HCT116 (cell line): ENCODE results near the gene ZNF227. TPM values are rescaled to one million over a fixed set of nuclear protein-coding genes. Genes with fewer than 3 reads are reported as not detected.

Experiments used
- ATAC-seq: fragments of 200-7000 bp; cut with Tn5 transposase; 2 replicates; pipeline ENCODE4 v1.9.1; 2020; ENCODE audit warnings: mild to moderate bottlenecking, moderate library complexity
- BruUV-seq: library from RNA; stranded (reverse); fragments of 400-500 nt; replicated peaks from 2 replicates; lab custom pipeline; 2021; lab: Mats Ljungman, UMichigan
- CTCF ChIA-PET: fragments of 300-600 bp; sonication (Branson Sonifier 250); formaldehyde crosslinking; loops from one replicate; lab custom pipeline; 2021; ENCODE audit warnings: antibody characterized with exemption; lab: Charles Lee
- POLR2A ChIA-PET: fragments of 300-600, 350-600 bp; sonication (Branson Sonifier 250); formaldehyde crosslinking; loops from one replicate; lab custom pipeline; 2021; ENCODE audit warnings: antibody characterized with exemption; lab: Charles Lee
- RAD21 ChIA-PET, 2 experiments: fragments of 300-600 bp; sonication (Branson Sonifier 250); formaldehyde crosslinking; loops; one replicate each; lab custom pipeline; 2023; ENCODE audit warnings: low total read pairs in 2 of 2; ENCODE audit not compliant: uncharacterized antibody in 2 of 2, unreplicated experiment in 2 of 2, low non-redundant PET in 1 of 2; lab: Charles Lee
- DNase-seq: peaks from one replicate; pipeline ENCODE4 v3.0.0-alpha.2; 2010; ENCODE audit warnings: low read depth, low spot score
- H2AFZ ChIP-seq: fragments of 200-600 bp; shearing (Covaris generic), sonication (generic); 2 replicates; pipeline ENCODE4 v1.6.1; 2017; ENCODE audit warnings: low read depth, mixed run types, mixed read lengths, antibody characterized with exemption, low read length; ENCODE audit not compliant: poor library complexity, severe bottlenecking
- H3K27ac ChIP-seq: 2 replicates; pipeline ENCODE4 v1.5.1; 2012; ENCODE audit warnings: low read depth, low read length
- H3K27me3 ChIP-seq: fragments of 200-600 bp; sonication (generic); 2 replicates; pipeline ENCODE4 v1.6.1; 2016; ENCODE audit warnings: mixed run types, low read length, mixed read lengths; ENCODE audit not compliant: insufficient read depth
- H3K36me3 ChIP-seq, 2 experiments: fragments of 200-500 bp in 1 of 2; fragments of 200-600 bp in 1 of 2; sonication (Bioruptor generic) in 1 of 2; sonication (generic) in 1 of 2; 2 replicates each; pipeline versions ENCODE4 v1.5.1 to v1.6.1; 2014 to 2016; ENCODE audit warnings: low read length in 2 of 2, inconsistent platforms in 1 of 2, mixed read lengths in 1 of 2, mixed run types in 1 of 2; ENCODE audit not compliant: insufficient read depth in 2 of 2, control insufficient read depth in 1 of 2
- H3K4me1 ChIP-seq, 2 experiments: fragments of 200-600 bp in 1 of 2; sonication (generic) in 1 of 2; 2 replicates each; pipeline versions ENCODE4 v1.5.1 to v1.6.1; 2012 to 2017; ENCODE audit warnings: low read length in 2 of 2, inconsistent platforms in 1 of 2, mild to moderate bottlenecking in 1 of 2, mixed read lengths in 1 of 2, mixed run types in 1 of 2, moderate library complexity in 1 of 2; ENCODE audit not compliant: insufficient read depth in 2 of 2, control insufficient read depth in 1 of 2
- H3K4me2 ChIP-seq: fragments of 200-600 bp; sonication (generic); 2 replicates; pipeline ENCODE4 v1.6.1; 2017; ENCODE audit warnings: mixed run types, low read length, mixed read lengths
- H3K4me3 ChIP-seq, 2 experiments: fragments of 200-600 bp in 1 of 2; sonication (generic) in 1 of 2; replicated peaks in 1 of 2; 2 replicates each; pipeline ENCODE4 v1.5.1; 2011 to 2016; ENCODE audit warnings: low read length in 2 of 2, control low read depth in 1 of 2, low read depth in 1 of 2, mild to moderate bottlenecking in 1 of 2, mixed read lengths in 1 of 2, mixed run types in 1 of 2
- H3K79me2 ChIP-seq: fragments of 200-600 bp; sonication (generic); 2 replicates; pipeline ENCODE4 v1.6.1; 2017; ENCODE audit warnings: mild to moderate bottlenecking, mixed run types, low read length, moderate library complexity, mixed read lengths; ENCODE audit not compliant: insufficient read depth
- H3K9ac ChIP-seq: fragments of 200-600 bp; sonication (generic); 2 replicates; pipeline ENCODE4 v1.6.1; 2016; ENCODE audit warnings: low read length, mixed read lengths
- H3K9me2 ChIP-seq: fragments of 200-600 bp; sonication (generic), shearing (Covaris generic); 2 replicates; pipeline ENCODE4 v1.6.1; 2017; ENCODE audit warnings: mixed run types, mild to moderate bottlenecking, moderate library complexity; ENCODE audit not compliant: insufficient read depth
- H3K9me3 ChIP-seq, 2 experiments: fragments of 200-500 bp in 1 of 2; fragments of 200-600 bp in 1 of 2; sonication (Bioruptor generic) in 1 of 2; sonication (generic) in 1 of 2; 2 replicates each; pipeline ENCODE4 v1.6.1; 2014 to 2017; ENCODE audit warnings: low read length in 2 of 2, mixed read lengths in 2 of 2, inconsistent platforms in 1 of 2, low read depth in 1 of 2, mild to moderate bottlenecking in 1 of 2, mixed run types in 1 of 2, moderate library complexity in 1 of 2; ENCODE audit not compliant: control insufficient read depth in 1 of 2, insufficient read depth in 1 of 2
- H4K20me1 ChIP-seq: fragments of 200-600 bp; sonication (generic), shearing (Covaris generic); 2 replicates; pipeline ENCODE4 v1.6.1; 2017; ENCODE audit warnings: mixed run types, mild to moderate bottlenecking, moderate library complexity; ENCODE audit not compliant: insufficient read depth
- ELF1 ChIP-seq: IDR thresholded peaks from 2 replicates; pipeline ENCODE4 v1.6.1; 2012; ENCODE audit warnings: low read depth, borderline replicate concordance
- EZH2phosphoT487 ChIP-seq: fragments of 200-600 bp; IDR thresholded peaks from 2 replicates; pipeline ENCODE4 v1.6.1; 2018; ENCODE audit warnings: antibody characterized with exemption, borderline replicate concordance
- JUND ChIP-seq: IDR thresholded peaks from 2 replicates; pipeline ENCODE4 v1.6.1; 2012
- RAD21 ChIP-seq: IDR thresholded peaks from 2 replicates; pipeline ENCODE4 v1.6.1; 2012; ENCODE audit warnings: low read depth, mild to moderate bottlenecking
- intact Hi-C: fragments of 100-400 bp; cut with micrococcal nuclease; formaldehyde crosslinking; loops from 2 replicates; pipeline ENCODE4 v1.10.0; 2022
- total RNA-seq: library from RNA; stranded (reverse); gene quantifications from one replicate; pipeline ENCODE4 v1.2.1, GENCODE V29; 2021; ENCODE audit not compliant: unreplicated experiment

Gene ZNF227
- total RNA-seq, 1 experiment from 2014 or later: 14.4 TPM

DNA sequence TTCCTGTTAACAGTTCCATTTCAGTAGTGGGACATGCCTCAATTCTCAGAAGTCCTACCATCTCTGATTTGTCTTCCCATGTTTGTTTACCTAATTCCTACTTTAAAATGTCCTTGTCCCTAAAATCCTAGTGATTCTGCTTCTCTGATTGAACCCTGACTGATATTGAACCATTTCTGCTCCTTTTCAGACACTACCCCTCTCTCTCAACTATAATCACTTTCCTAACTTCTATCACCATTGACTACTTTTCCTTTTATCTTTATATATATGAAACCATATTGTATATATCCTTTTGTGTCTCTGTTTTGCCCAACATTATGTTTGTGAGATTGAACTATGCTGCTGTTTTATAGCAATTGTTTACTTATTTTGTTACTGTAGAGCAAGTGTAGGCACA is 15.6 kb upstream of the ZNF227 start:
- H3K4me2 ChIP-seq: no peak overlapping the region
- no peaks in the 10 kb centered on the region for H3K4me1 ChIP-seq
- no peaks in the 10 kb centered on the region for H3K9me3 ChIP-seq
- H2AFZ ChIP-seq: no peak overlapping the region
- H4K20me1 ChIP-seq: no peaks in the 10 kb centered on the region
- CTCF ChIA-PET: no interaction called here
- no TSS peak for BruUV-seq
- intact Hi-C loops: no loop called here
- H3K36me3 ChIP-seq: no peaks in the 10 kb centered on the region
- H3K27me3 ChIP-seq: no peaks in the 10 kb centered on the region
- POLR2A ChIA-PET: no interaction called here
- no peak overlapping the region for H3K9ac ChIP-seq
- no peaks in the 10 kb centered on the region for H3K79me2 ChIP-seq
- TF ChIP-seq EZH2phosphoT487 (no peak), JUND (no peak)
- H3K4me3 ChIP-seq: no peak overlapping the region
- RAD21 ChIA-PET: no interaction called here
- H3K27ac ChIP-seq: no peak overlapping the region
- H3K9me2 ChIP-seq: no peaks in the 10 kb centered on the region
- ATAC-seq (no peak), DNase-seq (no peak)

DNA sequence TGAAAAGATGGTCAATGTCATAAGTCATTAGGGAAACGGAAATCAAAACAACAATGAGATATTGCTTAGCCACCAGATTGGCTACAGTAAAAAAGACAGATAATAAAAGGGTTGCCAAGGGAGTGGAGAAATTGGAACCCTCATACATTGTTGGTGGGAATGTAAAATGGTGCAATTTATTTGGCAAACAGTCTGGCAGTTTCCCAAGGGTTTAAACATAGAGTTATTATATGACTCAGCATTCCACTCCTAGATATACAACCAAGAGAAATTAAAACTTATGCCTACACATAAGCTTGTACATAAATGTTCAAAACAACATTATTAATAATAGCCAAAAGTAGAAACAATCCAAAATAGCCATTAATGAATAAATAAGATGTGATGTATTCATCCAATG is 9.9 kb upstream of the ZNF227 start:
- no peak overlapping the region for H2AFZ ChIP-seq
- no peaks in the 10 kb centered on the region for H3K79me2 ChIP-seq
- POLR2A ChIA-PET: interaction anchor here (1.1 kb wide), 1 partner anchor 10 kb away, joined by 3 read pairs; the partner anchor contains the start of gene ZNF227
- 0 out of 4 replicates have a peak, but pooled peaks cover 0 to 3% of the 10 kb centered on the region in 2 experiments for H3K9me3 ChIP-seq
- no peak overlapping the region for H3K4me3 ChIP-seq
- no peaks in the 10 kb centered on the region for H3K36me3 ChIP-seq
- H3K9ac ChIP-seq: no peak overlapping the region
- H4K20me1 ChIP-seq: no peaks in the 10 kb centered on the region
- CTCF ChIA-PET: no interaction called here
- TF ChIP-seq RAD21 (no peak), ELF1 (no peak)
- H3K4me2 ChIP-seq: no peak overlapping the region
- H3K27ac ChIP-seq: no peak overlapping the region
- no TSS peak for BruUV-seq
- no peaks in the 10 kb centered on the region for H3K9me2 ChIP-seq
- H3K4me1 ChIP-seq: peaks cover 0 to 3% of the 10 kb centered on the region in 2 experiments; a peak in 1 of 4 replicates
- RAD21 ChIA-PET: no interaction called here
- no peaks in the 10 kb centered on the region for H3K27me3 ChIP-seq
- ATAC-seq: no peak
- intact Hi-C loops: loop anchor here (5.0 kb wide), 1 partner anchor 35 kb away; the partner anchor contains the start of gene ZNF226
- no peak for DNase-seq
